ENCODE data around the gene ADCK2. TPM values are rescaled to one million over a fixed set of nuclear protein-coding genes. Genes with fewer than 3 reads are reported as not detected.
"Not testable (repeated sequence)": the region's sequence is repeated elsewhere in the genome, so short reads cannot be mapped to it uniquely, and the experiment has no call there.

The ADCK2 gene
- total RNA-seq, 2 donors from 2014 or later: 20.8 to 25.7 TPM

- H3K9me3 ChIP-seq: no peaks in the 10 kb centered on the region
- TF ChIP-seq CTCF (IDR thresholded peaks at IDR 0.05): no peak
- peaks cover 0 to 6% of the 10 kb centered on the region in 2 donors for H3K4me1 ChIP-seq (ENCODE audit: control insufficient read depth in 1 of 2, low read depth in 2 of 2)
- H3K27me3 ChIP-seq (replicated peaks; ENCODE audit: insufficient read depth): no peaks in the 10 kb centered on the region
- H3K27ac ChIP-seq: no peak overlapping the region
- H3K36me3 ChIP-seq: no peaks in the 10 kb centered on the region
- H3K4me3 ChIP-seq: no peak overlapping the region
- DNase-seq (ENCODE audit: low spot score) (no peak), ATAC-seq (ENCODE audit: insufficient number of reproducible peaks, low FRiP score, low read depth) (no peak)
Observed at GRCh38 chr7:140667476-140667875, 5.3 kb upstream of the ADCK2 start.

GRCh38 chr7:140668641-140669040 is 4.1 kb upstream of the ADCK2 start:
- Histone ChIP-seq H3K27ac (no peak overlapping the region), H3K27me3 (replicated peaks; ENCODE audit: insufficient read depth) (no peaks in the 10 kb centered on the region), H3K4me1 (ENCODE audit: control insufficient read depth in 1 of 2, low read depth in 2 of 2) (peaks cover 0 to 8% of the 10 kb centered on the region in 2 donors), H3K9me3 (no peaks in the 10 kb centered on the region), H3K4me3 (no peak overlapping the region), H3K36me3 (no peaks in the 10 kb centered on the region)
- no peak for ATAC-seq (ENCODE audit: insufficient number of reproducible peaks, low FRiP score, low read depth)
- DNase-seq (ENCODE audit: low spot score): no peak
- no peak for TF ChIP-seq CTCF (IDR thresholded peaks at IDR 0.05)

- no peak for TF ChIP-seq CTCF (IDR thresholded peaks at IDR 0.05)
- no peak for ATAC-seq (ENCODE audit: insufficient number of reproducible peaks, low FRiP score, low read depth)
Observed at GRCh38 chr7:140669352-140669751, 3.4 kb upstream of the ADCK2 start.

GRCh38 chr7:140669862-140670261 is 2.9 kb upstream of the ADCK2 start:
- H3K36me3 ChIP-seq; H3K4me3 ChIP-seq; DNase-seq (ENCODE audit: low spot score); H3K9me3 ChIP-seq; H3K27ac ChIP-seq; H3K27me3 ChIP-seq (replicated peaks; ENCODE audit: insufficient read depth); ATAC-seq (ENCODE audit: insufficient number of reproducible peaks, low FRiP score, low read depth): not testable (repeated sequence)
- peaks cover 0 to 20% of the 10 kb centered on the region in 2 donors for H3K4me1 ChIP-seq (ENCODE audit: control insufficient read depth in 1 of 2, low read depth in 2 of 2)

More at GRCh38 chr7:140669352-140669751, 3.4 kb upstream of the ADCK2 start:
- no peak for DNase-seq (ENCODE audit: low spot score)
- Histone ChIP-seq H3K4me3 (no peak overlapping the region), H3K9me3 (no peaks in the 10 kb centered on the region), H3K27me3 (replicated peaks; ENCODE audit: insufficient read depth) (no peaks in the 10 kb centered on the region), H3K27ac (no peak overlapping the region), H3K36me3 (no peaks in the 10 kb centered on the region), H3K4me1 (ENCODE audit: control insufficient read depth in 1 of 2, low read depth in 2 of 2) (peaks cover 0 to 15% of the 10 kb centered on the region in 2 donors)

GRCh38 chr7:140670343-140670935 is 2.3 kb upstream of the ADCK2 start:
- Histone ChIP-seq H3K27ac (no peak overlapping the region), H3K36me3 (no peaks in the 10 kb centered on the region), H3K9me3 (no peaks in the 10 kb centered on the region), H3K4me3 (no peak overlapping the region), H3K27me3 (replicated peaks; ENCODE audit: insufficient read depth) (no peaks in the 10 kb centered on the region), H3K4me1 (ENCODE audit: control insufficient read depth in 1 of 2, low read depth in 2 of 2) (peaks cover 0 to 26% of the 10 kb centered on the region in 2 donors)
- no peak for TF ChIP-seq CTCF (IDR thresholded peaks at IDR 0.05)
- ATAC-seq (ENCODE audit: insufficient number of reproducible peaks, low FRiP score, low read depth) (no peak), DNase-seq (ENCODE audit: low spot score) (no peak)

GRCh38 chr7:140671966-140672365 is 779 bp upstream of the ADCK2 start:
- no peak overlapping the region for H3K27ac ChIP-seq
- H3K4me3 ChIP-seq: peak overlapping the region; percentile 80
- peaks cover 0 to 30% of the 10 kb centered on the region in 2 donors for H3K4me1 ChIP-seq (ENCODE audit: control insufficient read depth in 1 of 2, low read depth in 2 of 2)
- H3K9me3 ChIP-seq: no peaks in the 10 kb centered on the region
- ATAC-seq (ENCODE audit: insufficient number of reproducible peaks, low FRiP score, low read depth) (no peak), DNase-seq (ENCODE audit: low spot score) (no peak)
- no peaks in the 10 kb centered on the region for H3K36me3 ChIP-seq
- no peaks in the 10 kb centered on the region for H3K27me3 ChIP-seq (replicated peaks; ENCODE audit: insufficient read depth)
- TF ChIP-seq CTCF (IDR thresholded peaks at IDR 0.05): no peak

Measured in thoracic aorta (tissue), 2 donors.